Measurements from ENCODE around the gene PLCB1.

PLCB1 gene

DNA sequence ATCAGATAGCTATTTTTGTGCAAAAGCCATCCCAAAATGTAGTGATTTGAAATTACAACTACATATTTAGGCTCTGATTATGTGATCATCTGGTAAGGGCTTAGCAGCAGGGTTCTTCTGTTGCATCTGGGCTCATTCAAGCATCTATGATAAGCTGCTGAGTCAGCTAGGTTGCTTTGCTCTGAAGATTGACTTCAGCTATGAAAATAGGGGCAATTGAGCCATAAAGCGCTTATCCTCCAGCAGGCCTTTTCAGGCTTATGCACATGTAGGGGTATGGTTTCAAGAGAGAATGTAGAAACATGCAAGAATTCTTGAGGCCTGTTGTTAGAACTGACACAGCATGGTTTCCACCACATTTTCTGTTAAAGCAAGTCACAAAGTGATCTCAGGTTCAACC is 114.1 kb downstream of the PLCB1 start:
- no peak for TF ChIP-seq EZH2 (IDR thresholded peaks at IDR 0.05; ENCODE audit: borderline replicate concordance, low read depth, low read length, severe bottlenecking)
- TF ChIP-seq, protein P1, sequence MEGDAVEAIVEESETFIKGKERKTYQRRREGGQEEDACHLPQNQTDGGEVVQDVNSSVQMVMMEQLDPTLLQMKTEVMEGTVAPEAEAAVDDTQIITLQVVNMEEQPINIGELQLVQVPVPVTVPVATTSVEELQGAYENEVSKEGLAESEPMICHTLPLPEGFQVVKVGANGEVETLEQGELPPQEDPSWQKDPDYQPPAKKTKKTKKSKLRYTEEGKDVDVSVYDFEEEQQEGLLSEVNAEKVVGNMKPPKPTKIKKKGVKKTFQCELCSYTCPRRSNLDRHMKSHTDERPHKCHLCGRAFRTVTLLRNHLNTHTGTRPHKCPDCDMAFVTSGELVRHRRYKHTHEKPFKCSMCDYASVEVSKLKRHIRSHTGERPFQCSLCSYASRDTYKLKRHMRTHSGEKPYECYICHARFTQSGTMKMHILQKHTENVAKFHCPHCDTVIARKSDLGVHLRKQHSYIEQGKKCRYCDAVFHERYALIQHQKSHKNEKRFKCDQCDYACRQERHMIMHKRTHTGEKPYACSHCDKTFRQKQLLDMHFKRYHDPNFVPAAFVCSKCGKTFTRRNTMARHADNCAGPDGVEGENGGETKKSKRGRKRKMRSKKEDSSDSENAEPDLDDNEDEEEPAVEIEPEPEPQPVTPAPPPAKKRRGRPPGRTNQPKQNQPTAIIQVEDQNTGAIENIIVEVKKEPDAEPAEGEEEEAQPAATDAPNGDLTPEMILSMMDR (IDR thresholded peaks at IDR 0.05; ENCODE audit: borderline replicate concordance, extremely low read depth, low read length, poor library complexity, severe bottlenecking) = no peak
- Histone ChIP-seq H4K20me1 (ENCODE audit: insufficient read depth, low read length) (peaks cover 14% of the 10 kb centered on the region; the same call in 1 of the 2 replicates), H3K4me1 (ENCODE audit: insufficient read depth, low read length) (peaks cover 7% of the 10 kb centered on the region), H2AFZ (ENCODE audit: low read depth, low read length) (no peak overlapping the region), H3K4me2 (ENCODE audit: insufficient read depth, low read length) (no peak overlapping the region), H3K27me3 (ENCODE audit: insufficient read depth, low read length, poor library complexity) (no peaks in the 10 kb centered on the region), H3K79me2 (ENCODE audit: insufficient read depth, low read length) (peaks cover 84% of the 10 kb centered on the region), H3K4me3 (ENCODE audit: low read depth in 1 of 2, low read length in 2 of 2) (no peak overlapping the region), H3K9me3 (ENCODE audit: insufficient read depth, low read length, severe bottlenecking) (no peaks in the 10 kb centered on the region), H3K36me3 (ENCODE audit: insufficient read depth, low read length) (no peaks in the 10 kb centered on the region), H3K27ac (ENCODE audit: low read length) (no peak overlapping the region), H3K9ac (ENCODE audit: low read depth, low read length) (no peak overlapping the region)
- DNase-seq = no peak
- no peak for ATAC-seq (ENCODE audit: insufficient read depth, low read depth)

DNA sequence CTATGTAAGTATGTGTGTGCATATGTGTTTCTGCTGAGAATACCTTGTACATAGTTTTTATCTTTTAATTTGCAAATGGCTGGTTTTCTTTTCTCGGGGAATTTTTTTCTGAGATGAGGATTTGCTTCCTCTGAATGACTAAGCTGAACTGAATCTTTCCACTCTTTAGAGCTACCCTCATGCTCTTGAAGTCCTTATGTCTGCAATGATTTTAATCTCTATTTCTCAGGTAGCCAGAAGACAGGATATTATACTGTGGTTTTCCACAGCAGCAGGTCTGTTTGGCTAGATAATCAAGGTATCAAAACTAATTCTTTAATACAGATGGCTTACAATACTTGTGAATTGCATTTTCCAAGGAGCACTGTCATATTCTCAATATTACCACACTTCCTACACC is 114.7 kb downstream of the PLCB1 start:
- Histone ChIP-seq H3K79me2 (ENCODE audit: insufficient read depth, low read length) (peaks cover 84% of the 10 kb centered on the region), H3K4me3 (ENCODE audit: low read depth in 1 of 2, low read length in 2 of 2) (no peak overlapping the region), H3K27ac (ENCODE audit: low read length) (no peak overlapping the region), H3K9ac (ENCODE audit: low read depth, low read length) (no peak overlapping the region), H3K27me3 (ENCODE audit: insufficient read depth, low read length, poor library complexity) (no peaks in the 10 kb centered on the region), H3K4me2 (ENCODE audit: insufficient read depth, low read length) (no peak overlapping the region), H3K9me3 (ENCODE audit: insufficient read depth, low read length, severe bottlenecking) (no peaks in the 10 kb centered on the region), H3K4me1 (ENCODE audit: insufficient read depth, low read length) (peaks cover 7% of the 10 kb centered on the region), H4K20me1 (ENCODE audit: insufficient read depth, low read length) (peaks cover 14% of the 10 kb centered on the region; the same call in 1 of the 2 replicates), H2AFZ (ENCODE audit: low read depth, low read length) (no peak overlapping the region), H3K36me3 (ENCODE audit: insufficient read depth, low read length) (no peaks in the 10 kb centered on the region)
- TF ChIP-seq, protein P1 (IDR thresholded peaks at IDR 0.05; ENCODE audit: borderline replicate concordance, extremely low read depth, low read length, poor library complexity, severe bottlenecking) = no peak
- TF ChIP-seq EZH2 (IDR thresholded peaks at IDR 0.05; ENCODE audit: borderline replicate concordance, low read depth, low read length, severe bottlenecking) = no peak
- DNase-seq (no peak), ATAC-seq (ENCODE audit: insufficient read depth, low read depth) (no peak)

DNA sequence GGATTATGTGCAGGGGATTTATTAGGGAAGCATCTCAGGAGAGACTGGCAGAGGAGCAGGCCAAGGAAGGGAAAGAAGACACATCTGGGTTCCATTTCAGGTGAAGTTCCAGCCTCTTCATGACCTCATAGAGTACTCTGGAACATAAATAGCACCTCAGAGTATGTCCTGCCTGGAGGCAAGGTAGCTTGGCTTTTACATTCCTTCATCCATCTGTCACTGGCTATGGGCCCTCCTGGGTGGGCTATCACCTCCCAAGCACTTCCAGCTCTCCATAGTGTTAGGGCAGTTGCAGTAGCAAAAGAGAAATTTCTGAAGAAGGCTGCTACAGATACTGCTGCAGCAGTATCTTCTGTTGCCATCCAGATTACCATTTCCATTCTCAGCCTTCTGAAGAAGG is 116.0 kb downstream of the PLCB1 start:
- Histone ChIP-seq H3K4me3 (ENCODE audit: low read depth in 1 of 2, low read length in 2 of 2) (no peak overlapping the region), H3K27me3 (ENCODE audit: insufficient read depth, low read length, poor library complexity) (no peaks in the 10 kb centered on the region), H3K36me3 (ENCODE audit: insufficient read depth, low read length) (no peaks in the 10 kb centered on the region), H3K27ac (ENCODE audit: low read length) (no peak overlapping the region), H3K9ac (ENCODE audit: low read depth, low read length) (no peak overlapping the region), H4K20me1 (ENCODE audit: insufficient read depth, low read length) (peaks cover 19% of the 10 kb centered on the region; the same call in 1 of the 2 replicates), H3K79me2 (ENCODE audit: insufficient read depth, low read length) (peaks cover 83% of the 10 kb centered on the region), H3K4me1 (ENCODE audit: insufficient read depth, low read length) (peaks cover 4% of the 10 kb centered on the region; the same call in 1 of the 2 replicates), H3K4me2 (ENCODE audit: insufficient read depth, low read length) (no peak overlapping the region), H2AFZ (ENCODE audit: low read depth, low read length) (no peak overlapping the region), H3K9me3 (ENCODE audit: insufficient read depth, low read length, severe bottlenecking) (no peaks in the 10 kb centered on the region)
- ATAC-seq (ENCODE audit: insufficient read depth, low read depth) = no peak
- TF ChIP-seq EZH2 (IDR thresholded peaks at IDR 0.05; ENCODE audit: borderline replicate concordance, low read depth, low read length, severe bottlenecking) = no peak
- TF ChIP-seq, protein P1 (IDR thresholded peaks at IDR 0.05; ENCODE audit: borderline replicate concordance, extremely low read depth, low read length, poor library complexity, severe bottlenecking) = no peak
- no peak for DNase-seq

DNA sequence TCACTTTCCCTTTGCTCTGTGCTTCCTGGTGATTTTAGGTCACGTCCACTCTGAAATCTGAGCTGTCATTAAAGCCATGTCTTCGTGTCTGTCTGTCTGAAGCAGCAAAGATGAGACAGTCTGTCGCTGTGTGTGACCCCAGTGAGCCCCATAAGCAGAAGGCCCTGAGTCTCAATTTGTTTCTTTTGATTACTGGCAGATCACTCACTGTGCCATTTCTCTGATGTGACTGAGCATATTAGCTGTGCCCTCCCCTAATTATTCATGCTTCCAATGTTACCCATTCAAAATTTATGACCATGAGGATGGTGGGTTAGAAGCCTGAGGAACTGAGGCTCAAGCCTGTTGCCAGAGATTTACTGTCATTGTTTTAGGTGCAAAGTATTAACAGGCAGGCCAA is 117.6 kb downstream of the PLCB1 start:
- H3K27ac ChIP-seq (ENCODE audit: low read length) = no peak overlapping the region
- no peak overlapping the region for H3K9ac ChIP-seq (ENCODE audit: low read depth, low read length)
- H3K4me1 ChIP-seq (ENCODE audit: insufficient read depth, low read length) = peaks cover under 1% of the 10 kb centered on the region; the same call in 1 of the 2 replicates
- TF ChIP-seq, protein P1 (IDR thresholded peaks at IDR 0.05; ENCODE audit: borderline replicate concordance, extremely low read depth, low read length, poor library complexity, severe bottlenecking) = no peak
- TF ChIP-seq EZH2 (IDR thresholded peaks at IDR 0.05; ENCODE audit: borderline replicate concordance, low read depth, low read length, severe bottlenecking) = no peak
- no peak overlapping the region for H3K4me3 ChIP-seq (ENCODE audit: low read depth in 1 of 2, low read length in 2 of 2)
- no peak overlapping the region for H3K4me2 ChIP-seq (ENCODE audit: insufficient read depth, low read length)
- no peak for ATAC-seq (ENCODE audit: insufficient read depth, low read depth)
- no peaks in the 10 kb centered on the region for H3K36me3 ChIP-seq (ENCODE audit: insufficient read depth, low read length)
- no peak overlapping the region for H2AFZ ChIP-seq (ENCODE audit: low read depth, low read length)
- H3K27me3 ChIP-seq (ENCODE audit: insufficient read depth, low read length, poor library complexity) = no peaks in the 10 kb centered on the region
- peaks cover 80% of the 10 kb centered on the region for H3K79me2 ChIP-seq (ENCODE audit: insufficient read depth, low read length)
- no peaks in the 10 kb centered on the region for H3K9me3 ChIP-seq (ENCODE audit: insufficient read depth, low read length, severe bottlenecking)
- H4K20me1 ChIP-seq (ENCODE audit: insufficient read depth, low read length) = peaks cover 19% of the 10 kb centered on the region; the same call in 1 of the 2 replicates
- no peak for DNase-seq
